Upper lobe of right lung (tissue), 1 donor: Measurements from ENCODE around the gene ANKRA2. TPM values are rescaled to one million over a fixed set of nuclear protein-coding genes. Genes with fewer than 3 reads are reported as not detected.
A peak's percentile ranks its signal among the peaks of the same experiment; 100 is the strongest.

Experiments used
- ATAC-seq: fragments of 200-7000 bp; cut with Tn5 transposase; one replicate; pipeline ENCODE4 v1.9.1; 2020; ENCODE audit warnings: mild to moderate bottlenecking, moderate library complexity
- DNase-seq: peaks from one replicate; pipeline ENCODE4 v3.0.0-alpha.2; 2020
- H3K27ac ChIP-seq: fragments of 200-600 bp; one replicate; pipeline ENCODE4 v1.8.0; 2022
- H3K27me3 ChIP-seq: fragments of 200-600 bp; one replicate; pipeline ENCODE4 v1.8.0; 2022; ENCODE audit warnings: mild to moderate bottlenecking
- H3K36me3 ChIP-seq: fragments of 200-600 bp; one replicate; pipeline ENCODE4 v1.8.0; 2022
- H3K4me1 ChIP-seq: fragments of 200-600 bp; one replicate; pipeline ENCODE4 v1.8.0; 2022
- H3K4me3 ChIP-seq: fragments of 200-600 bp; one replicate; pipeline ENCODE4 v1.8.0; 2022; ENCODE audit warnings: mild to moderate bottlenecking
- H3K9me3 ChIP-seq: fragments of 200-600 bp; one replicate; pipeline ENCODE4 v1.8.0; 2022
- CTCF ChIP-seq: fragments of 200-600 bp; IDR thresholded peaks from one replicate; pipeline ENCODE4 v1.8.0; 2022; ENCODE audit warnings: antibody characterized with exemption
- intact Hi-C: fragments of 100-400 bp; cut with DNase I; formaldehyde crosslinking; loops from one replicate; pipeline ENCODE4 v1.11.0; 2022
- total RNA-seq: library from RNA; stranded (reverse); fragmentation: NEBNext Ultra II Directional; extraction: Animal tissue kit (Norgen Biotek cat#: 25700); gene quantifications from one replicate; pipeline ENCODE4 v1.2.1, GENCODE V29; 2021
- donor health status: DM: no; HTN: yes; CAD: no; lungs with severe emphysema.

ANKRA2 gene
- total RNA-seq, 1 donor from 2014 or later, result 24.0 TPM

- Histone ChIP-seq H3K27ac (no peak overlapping the region), H3K36me3 (no peaks in the 10 kb centered on the region), H3K9me3 (no peaks in the 10 kb centered on the region), H3K4me3 (no peak overlapping the region), H3K27me3 (no peaks in the 10 kb centered on the region), H3K4me1 (no peaks in the 10 kb centered on the region)
- intact Hi-C loops, result no loop called here
- TF ChIP-seq CTCF, result no peak
- no peak for DNase-seq
- no peak for ATAC-seq
Observed at GRCh38 chr5:73591698-73592501, 26.5 kb upstream of the ANKRA2 start.

- ATAC-seq (peak; percentile 94), DNase-seq (no peak)
- intact Hi-C loops, result no loop called here
- TF ChIP-seq CTCF, result peak; percentile 92
- Histone ChIP-seq H3K4me3 (no peak overlapping the region), H3K4me1 (no peaks in the 10 kb centered on the region), H3K27me3 (no peaks in the 10 kb centered on the region), H3K36me3 (no peaks in the 10 kb centered on the region), H3K9me3 (no peaks in the 10 kb centered on the region), H3K27ac (no peak overlapping the region)
Observed at GRCh38 chr5:73591102-73591695, 25.8 kb upstream of the ANKRA2 start.

DNA sequence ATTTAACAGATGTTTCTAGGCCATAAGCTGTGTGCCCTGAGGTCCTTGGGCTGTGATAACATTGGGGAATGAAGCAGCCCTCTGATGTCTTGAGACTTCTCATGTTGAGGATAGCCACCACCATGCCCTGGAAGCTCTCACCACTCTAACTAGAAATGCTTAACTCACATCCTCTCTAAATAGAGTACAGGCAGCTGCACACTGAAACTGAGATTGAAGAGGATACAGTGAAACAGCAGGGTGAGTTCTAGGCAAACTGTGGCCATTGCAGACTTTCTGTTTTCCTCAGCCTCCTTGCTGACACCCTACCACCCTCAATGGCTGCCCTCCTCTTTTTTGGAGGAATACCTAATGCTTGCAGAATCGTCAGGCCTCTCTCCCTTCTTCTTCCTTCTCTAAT is 22.5 kb upstream of the ANKRA2 start:
- H3K9me3 ChIP-seq, result no peaks in the 10 kb centered on the region
- no peak overlapping the region for H3K4me3 ChIP-seq
- no peaks in the 10 kb centered on the region for H3K27me3 ChIP-seq
- H3K4me1 ChIP-seq, result no peaks in the 10 kb centered on the region
- no peak for TF ChIP-seq CTCF
- ATAC-seq, result no peak
- DNase-seq, result no peak
- H3K36me3 ChIP-seq, result no peaks in the 10 kb centered on the region
- H3K27ac ChIP-seq, result no peak overlapping the region
- intact Hi-C loops, result loop anchor here (5.0 kb wide), 1 partner anchor 204 kb away; no protein-coding TSS in a partner anchor

GRCh38 chr5:73582285-73583145 is 17.1 kb upstream of the ANKRA2 start:
- DNase-seq, result no peak
- H3K4me3 ChIP-seq, result no peak overlapping the region
- H3K9me3 ChIP-seq, result no peaks in the 10 kb centered on the region
- intact Hi-C loops, result no loop called here
- TF ChIP-seq CTCF, result no peak
- H3K27ac ChIP-seq, result no peak overlapping the region
- no peak for ATAC-seq
- H3K27me3 ChIP-seq, result no peaks in the 10 kb centered on the region
- H3K4me1 ChIP-seq, result no peaks in the 10 kb centered on the region
- H3K36me3 ChIP-seq, result peaks cover 40% of the 10 kb centered on the region

GRCh38 chr5:73565969-73566547 is 619 bp upstream of the ANKRA2 start:
- H3K36me3 ChIP-seq, result peaks cover 35% of the 10 kb centered on the region
- ATAC-seq, result no peak
- no peaks in the 10 kb centered on the region for H3K9me3 ChIP-seq
- peak overlapping the region; percentile 98 for H3K27ac ChIP-seq
- no peak for DNase-seq
- no peak for TF ChIP-seq CTCF
- intact Hi-C loops, result no loop called here
- H3K4me1 ChIP-seq, result peaks cover 27% of the 10 kb centered on the region
- no peaks in the 10 kb centered on the region for H3K27me3 ChIP-seq
- peak overlapping the region; percentile 85 for H3K4me3 ChIP-seq
